GM21786 (cell line): ENCODE measurements around the gene POLG2.
"Not testable (repeated sequence)": the region's sequence is repeated elsewhere in the genome, so short reads cannot be mapped to it uniquely, and the experiment has no call there.

Experiments used
- ATAC-seq: cut with Tn5 transposase; IDR thresholded peaks from one replicate; pipeline ENCODE4 v1.9.1; 2021; ENCODE audit not compliant: unreplicated experiment

Gene POLG2

DNA sequence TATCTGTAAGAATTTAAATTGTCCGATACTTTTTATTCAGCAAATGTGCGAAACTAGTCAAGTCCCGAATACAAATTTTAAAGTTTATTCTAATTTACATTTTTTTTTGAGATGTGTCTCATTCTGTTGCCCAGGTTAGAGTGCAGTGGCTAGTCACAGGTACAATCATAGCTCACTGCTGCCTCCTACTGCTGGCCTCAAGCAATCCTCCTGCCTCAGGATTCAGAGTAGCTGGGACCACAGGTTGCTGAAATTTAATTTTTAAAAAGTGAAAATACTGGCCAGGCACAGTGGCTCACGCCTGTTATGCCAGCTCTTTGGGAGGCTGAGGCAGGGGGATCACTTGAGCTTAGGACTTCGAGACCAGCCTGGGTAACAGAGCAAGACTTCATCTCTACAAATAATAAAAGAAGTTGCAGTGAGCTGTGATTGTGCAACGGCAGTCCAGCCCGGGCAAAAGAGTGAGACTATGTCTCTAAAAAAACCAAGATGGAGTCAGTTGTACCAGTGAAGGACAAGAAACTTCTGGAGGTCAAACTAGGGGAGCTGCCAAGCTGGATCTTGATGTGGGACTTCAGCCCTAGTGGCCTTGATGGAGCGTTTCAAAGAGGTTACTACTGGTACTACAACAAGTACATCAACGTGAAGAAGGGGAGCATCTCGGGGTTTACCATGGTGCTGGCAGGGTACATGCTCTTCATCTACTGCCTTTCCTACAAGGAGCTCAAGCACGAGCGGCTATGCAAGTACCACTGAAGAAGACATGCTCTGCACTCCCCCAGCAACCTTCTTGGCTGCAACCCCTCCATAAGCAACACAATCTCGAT, 5.6 kb downstream of the POLG2 start:
- ATAC-seq = no peak

DNA sequence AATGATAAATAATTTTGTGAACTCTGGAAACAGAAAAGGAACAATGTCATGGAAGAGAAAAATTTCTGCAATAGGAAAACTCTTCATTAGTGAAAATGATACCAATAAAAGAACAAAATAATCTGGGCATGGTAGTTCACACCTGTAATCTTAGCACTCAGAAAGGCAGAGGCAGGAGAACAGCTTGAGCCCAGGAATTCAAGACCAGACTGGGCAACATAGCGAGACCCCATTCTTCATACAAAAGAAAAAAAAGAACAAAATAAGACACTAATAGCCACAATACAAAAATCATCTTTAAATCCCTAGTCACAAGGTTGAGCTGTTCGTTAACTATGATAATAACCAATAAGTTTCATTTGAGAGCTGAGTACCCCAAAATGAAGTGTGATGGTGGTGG, 8.6 kb downstream of the POLG2 start:
- no peak for ATAC-seq

DNA sequence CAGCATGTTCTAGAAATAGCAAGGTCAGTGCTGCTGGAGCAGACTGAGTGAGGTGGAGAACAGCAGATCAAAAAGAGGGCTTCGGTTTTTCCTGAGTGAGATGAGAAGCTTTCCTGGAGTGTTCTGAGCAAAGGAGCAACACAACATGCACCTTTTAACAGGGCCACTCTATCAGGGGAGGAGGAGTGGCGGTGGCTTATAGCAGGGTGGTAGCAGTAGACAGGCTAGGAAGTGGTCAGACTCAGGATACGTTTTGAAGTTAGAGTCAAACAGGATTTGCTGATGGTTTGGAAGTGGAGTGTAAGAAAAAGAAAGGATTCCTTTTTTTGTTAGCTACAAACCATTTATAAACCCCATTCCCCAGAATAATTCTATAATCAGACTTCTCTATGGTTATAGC, 12.5 kb downstream of the POLG2 start:
- ATAC-seq = no peak

DNA sequence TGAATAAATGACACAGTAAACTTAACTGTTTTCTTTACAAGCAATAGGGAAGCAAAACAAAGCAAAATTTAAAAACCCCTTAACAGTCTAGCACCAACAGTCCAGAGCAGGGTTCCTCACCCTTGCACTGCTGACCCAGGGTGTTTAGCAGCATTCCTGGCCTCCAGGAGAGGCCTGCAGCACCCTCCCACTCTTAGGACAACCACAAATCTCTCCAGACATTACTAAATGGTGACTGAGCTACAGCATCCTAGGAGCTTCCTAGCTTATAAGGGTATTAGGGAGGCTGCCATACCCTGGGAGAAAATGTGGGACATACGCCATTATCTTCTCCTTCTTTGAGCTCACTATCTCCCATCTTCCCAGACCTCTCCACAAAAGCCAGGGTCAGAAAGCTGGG, 15.9 kb downstream of the POLG2 start:
- ATAC-seq = no peak

DNA sequence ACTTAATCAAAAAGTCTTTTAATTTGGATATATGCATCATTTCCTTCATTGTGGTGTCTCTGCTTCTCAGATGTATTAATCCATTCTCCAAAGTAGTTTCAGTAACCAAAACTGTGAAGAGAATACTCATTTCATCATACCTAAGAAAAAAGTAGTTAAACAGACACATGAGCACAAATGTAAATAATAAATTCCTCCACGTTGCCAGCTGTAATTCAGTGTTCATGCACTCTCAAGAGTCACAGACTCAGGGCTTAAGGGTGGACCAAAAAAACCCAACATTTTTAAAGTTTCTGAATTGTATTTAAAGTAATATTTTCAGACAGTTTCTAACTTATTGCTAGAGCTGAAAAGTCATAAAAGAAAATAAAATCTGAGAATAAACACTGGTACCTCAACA, 19.0 kb downstream of the POLG2 start:
- ATAC-seq = no peak

DNA sequence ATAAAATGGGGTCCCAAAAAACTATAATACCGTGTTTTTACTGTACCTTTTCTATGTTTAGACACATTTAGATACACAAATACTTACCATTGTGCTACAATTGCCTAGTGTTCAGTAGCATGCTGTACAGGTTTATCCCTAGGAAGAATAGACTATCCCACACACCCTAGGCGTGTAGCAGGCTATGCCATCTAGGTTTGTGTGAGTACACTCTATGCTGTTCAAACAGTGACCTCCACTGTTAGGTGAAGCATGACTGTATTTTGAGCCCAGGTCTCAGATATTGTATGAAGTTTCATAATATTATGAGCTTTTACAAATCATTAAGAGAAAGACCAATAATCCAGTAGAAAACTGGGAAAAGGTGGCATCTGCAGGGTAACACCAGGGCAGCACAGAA, 24.3 kb downstream of the POLG2 start:
- ATAC-seq = no peak

DNA sequence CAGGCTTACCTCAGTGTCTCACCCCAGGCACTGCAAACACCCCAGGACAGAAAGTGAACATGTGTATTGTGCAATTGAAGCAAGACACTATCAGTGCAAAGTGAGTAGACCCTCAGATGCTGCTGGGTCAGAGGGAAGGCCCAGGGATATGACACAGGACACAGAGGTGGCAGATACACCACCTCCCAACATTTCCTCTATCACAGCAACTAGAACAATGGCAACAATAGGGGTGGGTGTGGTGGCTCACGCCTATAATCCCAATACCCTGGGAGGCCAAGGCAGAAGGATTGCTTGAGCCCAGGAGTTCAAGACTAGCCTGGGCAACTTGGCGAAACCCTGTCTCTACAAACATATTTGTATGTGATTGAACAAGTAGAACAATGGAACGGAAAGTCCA, 25.4 kb downstream of the POLG2 start:
- ATAC-seq = no peak

DNA sequence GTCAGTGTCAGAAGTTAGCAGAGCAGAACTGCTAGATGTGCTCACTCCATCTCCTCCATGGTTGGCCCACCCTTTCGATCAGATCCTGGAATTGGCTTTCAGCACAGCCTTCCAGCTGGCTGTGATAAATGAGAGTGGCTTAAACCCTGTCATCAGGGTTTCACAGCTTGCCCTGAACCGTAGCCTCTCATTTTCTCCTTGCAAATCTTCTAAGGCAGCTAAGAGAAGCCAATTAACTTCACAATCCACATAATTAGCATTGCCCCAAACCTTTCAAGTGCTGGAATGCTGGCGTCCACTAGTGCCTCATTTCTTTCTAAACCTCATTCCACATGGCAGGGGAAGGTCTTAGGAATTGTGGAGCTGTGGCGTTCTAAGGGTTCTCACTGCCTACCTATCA, 26.2 kb downstream of the POLG2 start:
- ATAC-seq = no peak

DNA sequence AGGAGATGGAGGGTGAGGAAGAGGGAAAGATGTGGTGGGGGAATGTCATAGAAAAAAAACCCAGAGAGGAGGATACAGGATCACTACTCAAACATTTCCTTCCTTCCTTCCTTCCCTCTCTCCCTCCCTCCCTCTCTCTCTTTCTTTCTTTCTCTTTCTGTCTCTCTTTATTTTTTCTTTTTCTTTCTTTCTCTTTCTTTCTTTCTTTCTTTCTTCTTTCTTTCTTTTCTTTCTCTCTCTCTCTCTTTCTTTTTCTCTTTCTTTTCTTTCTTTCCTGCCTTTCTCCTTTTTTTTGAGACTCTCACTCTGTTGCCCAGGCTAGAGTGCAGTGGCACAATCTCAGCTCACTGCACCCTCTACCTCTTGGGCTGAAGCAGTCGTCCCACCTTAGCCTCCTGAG, 30.0 kb downstream of the POLG2 start:
- ATAC-seq = not testable (repeated sequence)

DNA sequence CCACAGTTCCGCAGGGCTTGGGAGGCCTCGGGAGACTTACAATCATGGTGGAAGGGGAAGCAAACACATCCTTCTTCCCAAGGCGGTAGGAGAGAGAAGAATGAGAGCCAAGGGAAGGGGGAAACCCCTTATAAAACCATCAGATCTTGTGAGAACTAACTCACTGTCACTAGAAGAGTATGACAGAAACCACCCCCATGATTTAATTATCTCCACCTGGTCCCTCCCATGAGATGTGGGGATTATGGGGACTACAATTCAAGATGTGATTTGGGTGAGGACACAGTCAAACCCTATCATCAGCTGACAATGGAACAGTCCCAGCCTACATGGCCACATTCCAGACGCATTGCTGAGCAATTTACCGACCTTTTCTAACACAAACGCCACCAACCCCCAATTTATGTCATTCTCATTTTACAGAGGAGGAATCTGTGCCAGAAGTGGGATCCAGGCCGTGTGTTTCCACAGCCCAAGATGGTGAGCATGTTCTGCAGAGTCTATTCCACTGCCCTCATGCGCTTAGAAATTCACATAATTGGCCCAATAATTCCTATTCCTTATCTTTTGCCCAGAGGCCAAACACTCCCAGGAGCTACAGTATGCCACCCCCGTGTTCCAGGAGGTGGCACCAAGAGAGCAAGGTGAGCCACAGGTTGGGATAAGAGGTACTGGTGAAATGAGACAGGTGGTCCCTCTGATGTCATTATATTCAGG, 30.7 kb downstream of the POLG2 start:
- no peak for ATAC-seq

DNA sequence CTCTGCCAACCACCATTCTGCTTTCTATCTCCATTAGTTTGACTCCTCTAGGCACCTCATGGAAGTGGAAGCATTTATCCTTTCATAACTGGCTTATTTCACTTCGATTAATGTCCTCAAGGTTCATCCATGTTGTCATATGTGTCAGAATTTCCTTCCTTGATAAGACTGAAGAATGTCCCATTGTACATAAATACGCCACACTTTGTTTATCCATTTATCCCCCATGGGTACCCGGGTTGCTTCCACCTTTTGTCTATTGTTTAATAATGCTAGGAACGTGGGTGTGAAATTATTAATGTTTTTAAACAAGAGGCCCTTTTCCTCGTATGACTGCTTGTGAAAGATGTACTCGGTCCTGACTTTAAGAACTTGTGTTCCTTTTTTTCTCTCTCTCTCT, 35.1 kb downstream of the POLG2 start:
- ATAC-seq = no peak

DNA sequence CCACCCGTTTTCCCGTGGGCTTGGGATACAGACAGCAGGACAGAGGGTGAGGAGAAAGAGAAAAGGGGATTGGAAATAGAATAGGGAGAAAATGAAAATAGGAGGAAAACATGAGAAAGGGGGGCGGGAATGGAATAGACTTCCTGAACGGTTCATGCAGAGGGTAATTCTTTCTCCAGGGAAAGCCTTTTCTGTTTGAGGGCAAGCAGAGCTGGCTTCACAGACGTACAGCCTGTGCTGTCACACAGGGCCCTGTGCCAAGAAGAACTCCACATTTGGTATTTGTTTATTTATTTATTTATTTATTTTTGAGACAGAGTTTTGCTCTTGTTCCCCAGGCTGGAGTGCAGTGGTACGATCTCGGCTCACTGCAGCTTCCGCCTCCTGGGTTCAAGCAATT, 35.9 kb downstream of the POLG2 start:
- no peak for ATAC-seq

DNA sequence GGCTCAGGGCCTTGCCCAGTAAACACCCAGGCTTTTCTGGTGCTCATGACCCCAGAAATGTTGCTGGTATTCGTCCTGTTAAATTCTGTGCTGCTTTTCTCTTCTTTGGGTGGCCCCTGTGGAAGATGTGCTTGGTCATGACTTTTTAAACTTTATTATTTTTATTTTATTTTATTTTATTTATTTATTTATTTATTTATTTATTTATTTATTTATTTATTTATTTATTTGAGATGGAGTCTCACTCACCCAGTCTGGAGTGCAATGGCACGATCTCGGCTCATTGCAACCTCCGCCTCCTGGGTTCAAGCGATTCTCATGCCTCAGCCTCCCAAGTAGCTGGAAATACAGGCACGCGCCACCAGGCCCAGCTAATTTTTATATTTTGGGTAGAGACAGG, 37.0 kb downstream of the POLG2 start:
- not testable (repeated sequence) for ATAC-seq

DNA sequence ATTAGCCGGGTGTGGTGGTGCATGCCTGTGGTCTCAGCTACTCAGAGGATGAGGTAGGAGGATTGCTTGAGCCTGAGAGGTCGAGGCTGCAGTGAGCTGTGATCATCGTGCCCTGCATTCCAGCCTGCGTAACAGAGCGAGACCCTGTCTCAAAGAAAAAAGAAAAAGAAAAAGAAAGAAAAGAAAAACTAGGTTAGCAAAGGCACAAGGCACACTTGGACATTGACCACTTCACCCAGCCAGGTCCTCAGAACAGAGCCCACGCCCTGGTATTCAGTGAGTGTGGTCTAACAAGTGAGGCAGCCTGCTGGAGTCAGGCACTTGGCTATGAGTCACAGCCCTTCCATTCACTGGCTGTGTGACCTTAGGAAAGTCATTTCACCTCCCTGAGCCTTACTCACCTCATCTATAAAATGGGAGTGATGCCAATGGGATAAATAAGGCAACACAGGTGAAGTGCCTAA, 37.5 kb downstream of the POLG2 start:
- no peak for ATAC-seq

DNA sequence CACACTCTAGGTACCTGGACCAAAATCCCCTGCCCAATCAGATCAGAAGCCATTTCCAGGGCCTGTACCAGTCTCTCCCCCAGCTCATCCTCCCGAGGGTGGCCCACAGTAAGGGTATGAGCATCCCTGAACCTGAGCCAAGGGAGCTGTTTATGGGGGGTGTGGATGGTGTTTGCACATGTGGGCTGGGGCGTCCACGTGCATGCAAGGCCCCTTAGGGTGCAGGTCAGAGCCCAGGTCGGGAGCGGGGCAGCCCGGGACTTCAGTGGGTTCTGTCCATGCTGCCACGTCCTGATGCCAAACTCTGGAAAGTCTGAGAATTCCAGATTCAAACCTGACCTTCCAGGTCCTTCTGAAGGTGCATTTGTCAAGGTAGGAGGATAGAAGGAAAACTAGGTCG, 38.1 kb downstream of the POLG2 start:
- ATAC-seq = no peak

DNA sequence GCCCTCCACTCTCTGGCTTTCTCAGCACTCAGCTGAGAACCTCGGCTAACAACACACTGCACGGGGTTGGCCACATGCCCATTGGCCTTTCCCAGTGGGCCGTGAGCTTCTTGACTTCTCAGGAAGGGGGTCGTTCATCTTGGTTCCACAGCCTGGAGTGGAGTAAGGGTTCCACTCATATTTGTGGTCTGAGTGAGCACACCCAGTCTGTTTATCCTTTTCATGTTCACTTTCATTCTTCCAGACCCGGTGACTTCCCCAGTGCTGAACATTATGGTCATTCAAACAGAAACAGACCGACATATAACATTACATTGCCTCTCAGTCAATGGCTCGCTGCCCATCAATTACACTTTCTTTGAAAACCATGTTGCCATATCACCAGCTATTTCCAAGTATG, 39.7 kb downstream of the POLG2 start:
- no peak for ATAC-seq

DNA sequence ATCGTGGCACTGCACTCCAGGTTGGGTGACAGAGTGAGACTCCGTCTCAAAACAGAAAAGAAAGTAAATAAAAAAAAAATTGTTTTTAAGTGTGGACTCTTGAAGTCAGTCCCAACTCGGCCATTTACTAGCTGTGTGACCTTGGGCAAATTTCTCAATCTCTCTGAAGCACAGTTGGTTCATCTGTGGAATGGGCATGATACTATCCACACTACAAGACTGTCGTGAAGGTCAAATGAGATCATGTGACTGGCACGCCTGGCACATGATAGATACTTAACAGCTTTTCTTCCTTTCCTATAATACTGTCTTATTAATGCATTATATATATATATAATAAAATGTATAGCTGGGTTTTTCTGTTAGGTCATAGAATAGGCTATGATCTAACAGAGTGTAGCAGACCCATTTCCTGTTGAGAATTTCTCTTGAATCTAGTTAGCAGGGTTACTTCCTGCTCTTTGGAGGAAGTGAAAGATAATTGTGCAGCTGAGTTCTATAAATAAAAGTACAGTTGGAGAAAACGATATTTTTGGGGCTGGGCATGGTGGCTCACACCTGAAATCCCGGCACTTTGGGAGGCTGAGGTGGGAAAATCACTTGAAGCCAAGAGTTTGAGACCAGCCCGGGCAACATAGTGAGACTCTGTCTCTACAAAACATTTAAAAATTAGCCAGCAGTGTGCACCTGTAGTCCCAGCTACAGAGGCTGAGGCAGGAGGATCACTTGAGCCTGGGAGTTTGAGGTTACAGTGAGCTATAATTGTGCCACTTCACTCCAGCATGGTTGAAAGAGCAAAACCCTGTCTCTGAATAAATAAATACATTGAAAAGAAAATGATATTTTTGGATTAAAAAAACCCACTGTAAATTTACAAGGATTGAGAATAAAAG, 40.6 kb downstream of the POLG2 start:
- ATAC-seq = no peak

DNA sequence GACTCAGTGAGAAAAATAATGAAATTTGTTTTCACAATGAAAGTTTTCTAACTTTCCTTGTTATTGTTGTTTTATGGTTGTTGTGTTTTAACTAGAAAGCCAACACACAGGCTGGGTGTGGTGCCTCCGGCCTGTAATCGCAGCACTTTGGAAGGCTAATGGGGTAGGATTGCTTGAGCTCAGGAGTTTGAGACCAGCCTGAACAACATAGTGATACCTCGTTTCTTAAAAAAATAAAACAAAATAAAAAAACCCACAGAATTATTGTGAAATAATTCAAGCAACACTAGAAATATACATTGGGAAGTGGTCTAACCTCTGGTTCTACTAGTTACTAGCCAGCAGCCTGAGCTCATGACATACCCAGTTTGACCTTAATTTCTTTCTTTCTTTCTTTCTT, 47.3 kb downstream of the POLG2 start:
- ATAC-seq = no peak

DNA sequence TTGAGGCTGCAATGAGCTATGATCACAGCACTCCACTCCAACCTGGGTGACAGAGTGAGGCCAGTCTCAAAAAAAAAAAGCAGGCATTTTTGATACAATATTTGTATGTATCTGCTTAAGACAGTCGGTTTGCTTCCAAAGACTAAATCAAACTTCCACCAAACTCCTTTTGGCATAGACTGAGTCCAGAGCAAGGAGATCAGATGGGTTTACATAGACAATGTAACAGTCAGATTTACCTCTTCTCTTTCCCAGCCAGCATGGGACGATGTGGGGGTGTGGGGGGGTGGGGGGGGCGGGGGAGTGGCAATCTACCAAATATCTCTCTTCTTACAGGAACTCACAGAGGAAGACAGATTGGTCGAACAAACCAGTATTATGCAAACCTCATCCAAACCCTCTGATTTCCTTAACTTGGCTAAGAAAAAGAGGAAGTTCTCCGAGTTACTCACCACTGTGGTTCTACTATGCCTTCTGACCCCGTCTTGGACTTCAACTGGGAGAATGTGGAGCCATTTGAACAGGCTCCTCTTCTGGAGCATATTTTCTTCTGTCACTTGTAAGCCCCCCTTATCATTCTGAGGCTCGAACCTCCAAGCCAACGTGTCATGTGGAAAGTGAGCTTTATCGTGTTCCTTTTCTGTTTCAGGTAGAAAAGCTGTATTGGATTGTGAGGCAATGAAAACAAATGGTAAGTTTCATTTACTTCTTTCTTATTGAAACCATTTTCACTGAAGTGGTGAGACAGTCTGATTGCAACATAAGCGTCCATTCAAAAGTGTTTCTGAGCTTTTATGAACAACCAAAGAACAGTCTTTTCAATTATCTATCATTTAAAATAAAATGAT, 48.0 kb downstream of the POLG2 start, which contains the start of gene MILR1:
MILR1 (plus strand) TSS at position 451 of the 848 bp plus-strand sequence; CDS start at position 505, 54 bp downstream.
- peak; percentile 65 for ATAC-seq

DNA sequence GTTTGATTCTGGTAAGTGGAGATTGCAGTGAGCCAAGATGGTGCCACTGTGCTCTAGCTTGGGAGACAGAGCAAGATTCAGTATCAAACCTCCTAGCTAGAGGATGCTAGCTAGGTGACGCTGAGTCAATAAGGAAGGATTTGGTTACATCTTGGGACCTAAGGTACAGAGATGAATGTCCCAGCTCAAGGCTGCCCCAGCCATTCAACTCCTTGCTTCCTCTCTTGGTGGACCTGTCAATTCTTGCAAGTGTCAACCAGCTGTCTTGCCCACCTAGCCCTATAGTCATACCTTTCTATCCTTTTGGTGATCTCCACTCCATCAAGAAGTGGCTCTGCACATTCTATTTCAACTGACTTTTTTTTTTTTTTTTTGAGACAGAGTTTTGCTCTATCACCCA, 49.3 kb downstream of the POLG2 start:
- ATAC-seq = no peak
